SU-DHL-6 (cell line): Measurements from ENCODE around the gene MICAL1.

Source experiments
- H2AFZ ChIP-seq: fragments of 200-600 bp; sonication (generic); 2 replicates; pipeline ENCODE4 v1.6.1; 2014; ENCODE audit warnings: low read depth, mild to moderate bottlenecking, moderate library complexity, mixed read lengths, antibody characterized with exemption, low read length; ENCODE audit not compliant: severe bottlenecking
- H3F3A ChIP-seq: fragments of 200-600 bp; shearing (Covaris generic); 2 replicates; pipeline ENCODE4 v1.6.0; 2016; ENCODE audit warnings: antibody characterized with exemption, mild to moderate bottlenecking; ENCODE audit not compliant: insufficient read depth
- H3K27ac ChIP-seq: fragments of 200-600 bp; sonication (generic); 2 replicates; pipeline ENCODE4 v1.5.1; 2016; ENCODE audit warnings: low read depth, mild to moderate bottlenecking, low read length, moderate library complexity, mixed read lengths
- H3K27me3 ChIP-seq: fragments of 200-600 bp; sonication (generic), shearing (Covaris generic); 2 replicates; pipeline ENCODE4 v1.6.0; 2014; ENCODE audit warnings: mild to moderate bottlenecking, low read length
- H3K36me3 ChIP-seq: fragments of 200-600 bp; sonication (generic); 2 replicates; pipeline ENCODE4 v1.6.1; 2014; ENCODE audit warnings: mild to moderate bottlenecking, low read length, mixed read lengths
- H3K4me2 ChIP-seq: fragments of 300-600, 200-600 bp; shearing (Covaris generic), sonication (generic); 2 replicates; pipeline ENCODE4 v1.6.0; 2014; ENCODE audit warnings: low read length, low read depth, mild to moderate bottlenecking; ENCODE audit not compliant: poor library complexity, severe bottlenecking
- H3K4me3 ChIP-seq: fragments of 200-600 bp; sonication (generic); 2 replicates; pipeline ENCODE4 v1.5.1; 2014; ENCODE audit warnings: antibody characterized with exemption, low read length, mild to moderate bottlenecking, mixed read lengths; ENCODE audit not compliant: insufficient read depth, poor library complexity, severe bottlenecking
- H3K79me2 ChIP-seq: fragments of 200-600 bp; sonication (generic); 2 replicates; pipeline ENCODE4 v1.6.1; 2014; ENCODE audit warnings: mild to moderate bottlenecking, low read length, moderate library complexity; ENCODE audit not compliant: insufficient read depth
- H3K9ac ChIP-seq: fragments of 200-600 bp; sonication (generic); 2 replicates; pipeline ENCODE4 v1.7.0; 2014; ENCODE audit warnings: mild to moderate bottlenecking, low read length
- H3K9me2 ChIP-seq: fragments of 200-600 bp; sonication (generic); replicated peaks from 2 replicates; pipeline ENCODE4 v1.6.1; 2014; ENCODE audit warnings: low read length; ENCODE audit not compliant: insufficient read depth
- H3K9me3 ChIP-seq: fragments of 200-600 bp; sonication (generic); 2 replicates; pipeline ENCODE4 v1.6.1; 2014; ENCODE audit warnings: low read length, mixed read lengths; ENCODE audit not compliant: insufficient read depth
- H4K20me1 ChIP-seq: fragments of 200-600 bp; sonication (generic); 2 replicates; pipeline ENCODE4 v1.6.1; 2014; ENCODE audit warnings: low read depth, mild to moderate bottlenecking, antibody characterized with exemption, low read length, moderate library complexity, mixed read lengths
- EZH2phosphoT487 ChIP-seq: fragments of 200-600 bp; sonication (generic), shearing (Covaris generic); conservative IDR thresholded peaks from 2 replicates; pipeline ENCODE4 v1.6.1; 2018; ENCODE audit warnings: mild to moderate bottlenecking, antibody characterized with exemption, low read length, moderate library complexity, mixed read lengths
- TF ChIP-seq, protein P1 (sequence below): fragments of 200-600 bp; sonication (generic); IDR thresholded peaks from one replicate; pipeline ENCODE4 v1.5.1; 2017; ENCODE audit warnings: antibody characterized with exemption, mild to moderate bottlenecking, low read length, moderate library complexity; ENCODE audit not compliant: insufficient read depth, poor library complexity, severe bottlenecking

Gene MICAL1

GRCh38 chr6:109450801-109451200, 4.8 kb downstream of the MICAL1 start:
- Histone ChIP-seq H3K4me2 (no peak overlapping the region), H3K9me3 (no peaks in the 10 kb centered on the region), H3F3A (peaks cover 8% of the 10 kb centered on the region; the same call in 1 of the 2 replicates), H4K20me1 (no peaks in the 10 kb centered on the region), H3K4me3 (no peak overlapping the region), H3K9ac (no peak overlapping the region), H3K79me2 (peaks cover 7% of the 10 kb centered on the region; the same call in 1 of the 2 replicates), H3K9me2 (no peaks in the 10 kb centered on the region), H3K27ac (no peak overlapping the region), H3K27me3 (no peaks in the 10 kb centered on the region), H3K36me3 (no peaks in the 10 kb centered on the region; the same call in 1 of the 2 replicates), H2AFZ (no peak overlapping the region)
- no peak for TF ChIP-seq EZH2phosphoT487
- TF ChIP-seq, protein P1, sequence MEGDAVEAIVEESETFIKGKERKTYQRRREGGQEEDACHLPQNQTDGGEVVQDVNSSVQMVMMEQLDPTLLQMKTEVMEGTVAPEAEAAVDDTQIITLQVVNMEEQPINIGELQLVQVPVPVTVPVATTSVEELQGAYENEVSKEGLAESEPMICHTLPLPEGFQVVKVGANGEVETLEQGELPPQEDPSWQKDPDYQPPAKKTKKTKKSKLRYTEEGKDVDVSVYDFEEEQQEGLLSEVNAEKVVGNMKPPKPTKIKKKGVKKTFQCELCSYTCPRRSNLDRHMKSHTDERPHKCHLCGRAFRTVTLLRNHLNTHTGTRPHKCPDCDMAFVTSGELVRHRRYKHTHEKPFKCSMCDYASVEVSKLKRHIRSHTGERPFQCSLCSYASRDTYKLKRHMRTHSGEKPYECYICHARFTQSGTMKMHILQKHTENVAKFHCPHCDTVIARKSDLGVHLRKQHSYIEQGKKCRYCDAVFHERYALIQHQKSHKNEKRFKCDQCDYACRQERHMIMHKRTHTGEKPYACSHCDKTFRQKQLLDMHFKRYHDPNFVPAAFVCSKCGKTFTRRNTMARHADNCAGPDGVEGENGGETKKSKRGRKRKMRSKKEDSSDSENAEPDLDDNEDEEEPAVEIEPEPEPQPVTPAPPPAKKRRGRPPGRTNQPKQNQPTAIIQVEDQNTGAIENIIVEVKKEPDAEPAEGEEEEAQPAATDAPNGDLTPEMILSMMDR, result no peak

- Histone ChIP-seq H3K36me3 (no peaks in the 10 kb centered on the region; the same call in 1 of the 2 replicates), H3K27ac (no peak overlapping the region), H3K79me2 (peaks cover 7% of the 10 kb centered on the region; the same call in 1 of the 2 replicates), H3K27me3 (no peaks in the 10 kb centered on the region), H3K4me3 (no peak overlapping the region), H4K20me1 (no peaks in the 10 kb centered on the region), H3K9me3 (no peaks in the 10 kb centered on the region), H2AFZ (no peak overlapping the region), H3K9ac (no peak overlapping the region), H3K9me2 (no peaks in the 10 kb centered on the region), H3K4me2 (no peak overlapping the region), H3F3A (peaks cover 5% of the 10 kb centered on the region; the same call in 1 of the 2 replicates)
- no peak for TF ChIP-seq EZH2phosphoT487
- TF ChIP-seq, protein P1, result no peak
Observed at GRCh38 chr6:109449795-109450673, 5.5 kb downstream of the MICAL1 start.

DNA sequence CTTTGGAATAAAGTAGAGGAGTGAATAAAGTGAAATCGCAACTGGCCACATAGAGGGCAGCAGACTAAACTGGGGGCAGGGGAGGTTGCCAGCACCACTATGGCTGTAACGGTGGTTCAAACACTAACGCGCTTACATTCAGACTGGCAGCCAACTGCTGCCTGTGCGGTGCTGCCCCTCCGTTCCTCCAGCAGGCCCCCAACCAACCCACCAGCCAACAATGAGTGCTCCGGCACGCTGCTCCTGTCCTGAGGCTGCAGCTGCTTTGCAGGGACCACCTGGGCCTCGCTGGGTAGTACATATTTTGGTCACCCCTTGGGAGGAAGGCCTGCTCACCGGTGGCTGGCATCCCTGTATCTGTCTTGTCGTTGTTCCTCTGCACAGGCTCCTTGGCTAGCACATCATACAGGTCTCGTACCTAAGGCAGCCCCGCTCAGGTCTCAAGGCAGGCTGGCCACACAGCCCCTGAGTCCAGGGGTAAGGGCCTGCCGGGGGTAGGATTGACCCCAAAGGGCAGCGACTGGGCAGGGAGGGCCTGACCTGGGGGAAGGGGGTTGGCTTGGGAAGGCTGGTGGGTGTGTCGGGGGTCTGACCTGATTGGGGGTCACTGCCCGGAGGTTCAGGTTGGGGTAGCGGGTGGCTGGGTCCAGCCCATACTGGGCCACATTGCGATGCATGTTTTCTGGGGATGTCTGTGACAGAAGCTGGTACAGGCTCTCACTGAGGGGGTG, 6.3 kb downstream of the MICAL1 start:
- H3K27me3 ChIP-seq, result no peaks in the 10 kb centered on the region
- H3K27ac ChIP-seq, result no peak overlapping the region
- H3K4me3 ChIP-seq, result no peak overlapping the region
- no peaks in the 10 kb centered on the region for H4K20me1 ChIP-seq
- 0 out of 2 replicates have a peak, but pooled peaks cover under 1% of the 10 kb centered on the region for H3F3A ChIP-seq
- no peak overlapping the region for H3K4me2 ChIP-seq
- H3K9me3 ChIP-seq, result no peaks in the 10 kb centered on the region
- TF ChIP-seq EZH2phosphoT487, result no peak
- TF ChIP-seq, protein P1, result no peak
- H2AFZ ChIP-seq, result no peak overlapping the region
- H3K9ac ChIP-seq, result no peak overlapping the region
- H3K36me3 ChIP-seq, result no peaks in the 10 kb centered on the region; the same call in 1 of the 2 replicates
- peaks cover 5% of the 10 kb centered on the region; the same call in 1 of the 2 replicates for H3K79me2 ChIP-seq
- H3K9me2 ChIP-seq, result no peaks in the 10 kb centered on the region
